ENCODE results near the gene MKX. TPM values are rescaled to one million over a fixed set of nuclear protein-coding genes. Genes with fewer than 3 reads are reported as not detected.

The MKX gene
- total RNA-seq, 1 experiment from 2014 or later: 27.5 TPM

DNA sequence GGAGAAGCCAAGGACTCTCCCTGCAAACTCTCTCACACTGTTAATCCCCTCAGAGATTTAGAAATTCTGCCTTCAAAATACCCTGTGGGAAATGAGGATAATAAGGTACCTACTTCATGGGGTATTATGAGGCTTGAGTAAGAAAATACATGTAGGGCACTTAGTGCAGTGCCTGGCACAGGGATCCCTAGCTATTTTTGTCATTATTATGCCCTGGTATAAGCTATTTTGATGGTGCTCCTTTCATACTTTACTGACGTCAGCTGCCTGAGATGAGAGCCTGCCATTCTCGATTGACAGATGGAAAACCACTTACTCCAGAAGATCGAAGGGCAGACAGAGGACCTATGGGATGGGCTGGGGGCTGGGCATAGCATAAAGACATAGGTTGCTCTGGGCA lies 30.1 kb downstream of the MKX start:
- no peak overlapping the region for H3K4me2 ChIP-seq (ENCODE audit: low read length)
- H3K27ac ChIP-seq (ENCODE audit: low read depth, low read length): no peak overlapping the region
- H3K9me2 ChIP-seq (ENCODE audit: insufficient read depth): no peaks in the 10 kb centered on the region
- H3K36me3 ChIP-seq (ENCODE audit: control insufficient read depth in 1 of 2, insufficient read depth in 2 of 2, low read length in 2 of 2): no peaks in the 10 kb centered on the region
- no peaks in the 10 kb centered on the region for H4K20me1 ChIP-seq (ENCODE audit: insufficient read depth)
- no peaks in the 10 kb centered on the region for H3K4me1 ChIP-seq (ENCODE audit: control insufficient read depth in 1 of 2, insufficient read depth in 2 of 2, low read length in 2 of 2)
- no peak overlapping the region for H3K9ac ChIP-seq (ENCODE audit: low read length)
- intact Hi-C loops (cut with micrococcal nuclease): no loop called here
- no peak overlapping the region for H3K4me3 ChIP-seq (replicated peaks in 1 of 2; ENCODE audit: low read depth in 1 of 2, low read length in 2 of 2)
- ATAC-seq (no peak), DNase-seq (ENCODE audit: low read depth, low spot score) (no peak)
- no TSS peak for BruUV-seq (replicated peaks)
- H3K9me3 ChIP-seq (ENCODE audit: control insufficient read depth in 1 of 2, insufficient read depth in 1 of 2, low read depth in 1 of 2, low read length in 2 of 2): no peaks in the 10 kb centered on the region
- no peaks in the 10 kb centered on the region for H3K27me3 ChIP-seq (ENCODE audit: insufficient read depth, low read length)
- peaks cover 22% of the 10 kb centered on the region for H3K79me2 ChIP-seq (ENCODE audit: insufficient read depth, low read length)
- no peak overlapping the region for H2AFZ ChIP-seq (ENCODE audit: low read depth, low read length, poor library complexity, severe bottlenecking)
- no peak for TF ChIP-seq TCF7L2 (IDR thresholded peaks at IDR 0.05; ENCODE audit: borderline replicate concordance, extremely low read depth, insufficient read depth, insufficient read length)
- no peak for TF ChIP-seq RAD21 (IDR thresholded peaks at IDR 0.05; ENCODE audit: low read depth)
- no peak for TF ChIP-seq ZNF274 (IDR thresholded peaks at IDR 0.05; ENCODE audit: low read depth, low read length)
- no peak for TF ChIP-seq EZH2phosphoT487 (IDR thresholded peaks at IDR 0.05; ENCODE audit: borderline replicate concordance)
- TF ChIP-seq FOSL1 (IDR thresholded peaks at IDR 0.05; ENCODE audit: low read depth): no peak
- TF ChIP-seq ZFX (IDR thresholded peaks at IDR 0.05): no peak
- no peak for TF ChIP-seq CBX3 (IDR thresholded peaks at IDR 0.05; ENCODE audit: low read depth)
- no peak for TF ChIP-seq YY1 (IDR thresholded peaks at IDR 0.05; ENCODE audit: extremely low read depth, insufficient replicate concordance, low read depth, low read length)
- no peak for TF ChIP-seq POLR2AphosphoS5 (IDR thresholded peaks at IDR 0.05; ENCODE audit: low read depth, low read length)
- no peak for TF ChIP-seq POLR2A (IDR thresholded peaks at IDR 0.05; ENCODE audit: borderline replicate concordance, extremely low read depth, insufficient read depth, insufficient read length)
- ChIA-PET CTCF (no interaction called here), RAD21 (ENCODE audit: low non-redundant PET in 1 of 2, low total read pairs in 2 of 2, uncharacterized antibody in 2 of 2, unreplicated experiment in 2 of 2) (no interaction called here), POLR2A (no interaction called here)

DNA sequence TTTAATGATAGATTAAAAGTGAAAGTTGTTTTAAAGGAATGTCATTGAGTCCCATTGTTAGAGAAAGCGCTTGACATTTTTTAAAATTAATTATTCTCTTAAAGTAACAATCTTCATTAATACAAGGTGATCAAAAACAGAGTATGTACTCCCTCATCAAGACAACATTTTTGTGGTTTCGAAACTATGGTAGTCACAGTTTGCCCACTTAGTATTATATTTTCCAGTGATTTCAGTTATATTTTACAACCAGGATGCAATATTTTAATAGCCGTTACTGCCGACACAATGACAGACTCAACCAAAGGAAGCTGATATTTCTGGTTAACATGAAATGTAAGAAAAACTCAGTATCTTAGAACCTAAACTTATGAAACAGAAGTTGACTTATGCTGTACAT lies 31.3 kb downstream of the MKX start:
- no peaks in the 10 kb centered on the region for H3K9me3 ChIP-seq (ENCODE audit: control insufficient read depth in 1 of 2, insufficient read depth in 1 of 2, low read depth in 1 of 2, low read length in 2 of 2)
- no peaks in the 10 kb centered on the region for H3K9me2 ChIP-seq (ENCODE audit: insufficient read depth)
- ATAC-seq: no peak
- no peaks in the 10 kb centered on the region for H3K27me3 ChIP-seq (ENCODE audit: insufficient read depth, low read length)
- H3K27ac ChIP-seq (ENCODE audit: low read depth, low read length): no peak overlapping the region
- H3K4me3 ChIP-seq (replicated peaks in 1 of 2; ENCODE audit: low read depth in 1 of 2, low read length in 2 of 2): no peak overlapping the region
- intact Hi-C loops (cut with micrococcal nuclease): no loop called here
- no TSS peak for BruUV-seq (replicated peaks)
- ChIA-PET RAD21 (ENCODE audit: low non-redundant PET in 1 of 2, low total read pairs in 2 of 2, uncharacterized antibody in 2 of 2, unreplicated experiment in 2 of 2) (no interaction called here), CTCF (no interaction called here), POLR2A (no interaction called here)
- no peaks in the 10 kb centered on the region; a peak in 1 of 4 replicates for H3K4me1 ChIP-seq (ENCODE audit: control insufficient read depth in 1 of 2, insufficient read depth in 2 of 2, low read length in 2 of 2)
- H3K9ac ChIP-seq (ENCODE audit: low read length): no peak overlapping the region
- H3K4me2 ChIP-seq (ENCODE audit: low read length): no peak overlapping the region
- H4K20me1 ChIP-seq (ENCODE audit: insufficient read depth): no peaks in the 10 kb centered on the region
- H3K36me3 ChIP-seq (ENCODE audit: control insufficient read depth in 1 of 2, insufficient read depth in 2 of 2, low read length in 2 of 2): no peaks in the 10 kb centered on the region
- DNase-seq (ENCODE audit: low read depth, low spot score): no peak
- peaks cover 19% of the 10 kb centered on the region for H3K79me2 ChIP-seq (ENCODE audit: insufficient read depth, low read length)
- H2AFZ ChIP-seq (ENCODE audit: low read depth, low read length, poor library complexity, severe bottlenecking): no peak overlapping the region
- TF ChIP-seq CTCF (IDR thresholded peaks at IDR 0.05 in 2 of 3, conservative IDR thresholded peaks at IDR 0.05 in 1 of 3; ENCODE audit: borderline replicate concordance in 1 of 3, insufficient read depth in 1 of 3, low read depth in 2 of 3, low read length in 2 of 3) (no peak), EGR1 (IDR thresholded peaks at IDR 0.05; ENCODE audit: low read depth) (no peak), SRF (IDR thresholded peaks at IDR 0.05; ENCODE audit: low read depth) (no peak), ZBTB33 (IDR thresholded peaks at IDR 0.05; ENCODE audit: extremely low read depth, insufficient replicate concordance, low read length) (no peak), ELF1 (IDR thresholded peaks at IDR 0.05; ENCODE audit: borderline replicate concordance, low read depth) (no peak), CBX3 (IDR thresholded peaks at IDR 0.05; ENCODE audit: low read depth) (no peak), RAD21 (IDR thresholded peaks at IDR 0.05; ENCODE audit: low read depth) (no peak), YY1 (IDR thresholded peaks at IDR 0.05; ENCODE audit: extremely low read depth, insufficient replicate concordance, low read depth, low read length) (no peak), EZH2phosphoT487 (IDR thresholded peaks at IDR 0.05; ENCODE audit: borderline replicate concordance) (no peak), ATF3 (IDR thresholded peaks at IDR 0.05) (no peak), CEBPB (IDR thresholded peaks at IDR 0.05; ENCODE audit: low read depth) (no peak), POLR2A (IDR thresholded peaks at IDR 0.05; ENCODE audit: borderline replicate concordance, extremely low read depth, insufficient read depth, insufficient read length) (no peak), FOSL1 (IDR thresholded peaks at IDR 0.05; ENCODE audit: low read depth) (no peak), ZFX (IDR thresholded peaks at IDR 0.05) (no peak)
